ENCODE measurements around the gene PIGT.
"Not testable (repeated sequence)": the region's sequence is repeated elsewhere in the genome, so short reads cannot be mapped to it uniquely, and the experiment has no call there.

Gene PIGT

DNA sequence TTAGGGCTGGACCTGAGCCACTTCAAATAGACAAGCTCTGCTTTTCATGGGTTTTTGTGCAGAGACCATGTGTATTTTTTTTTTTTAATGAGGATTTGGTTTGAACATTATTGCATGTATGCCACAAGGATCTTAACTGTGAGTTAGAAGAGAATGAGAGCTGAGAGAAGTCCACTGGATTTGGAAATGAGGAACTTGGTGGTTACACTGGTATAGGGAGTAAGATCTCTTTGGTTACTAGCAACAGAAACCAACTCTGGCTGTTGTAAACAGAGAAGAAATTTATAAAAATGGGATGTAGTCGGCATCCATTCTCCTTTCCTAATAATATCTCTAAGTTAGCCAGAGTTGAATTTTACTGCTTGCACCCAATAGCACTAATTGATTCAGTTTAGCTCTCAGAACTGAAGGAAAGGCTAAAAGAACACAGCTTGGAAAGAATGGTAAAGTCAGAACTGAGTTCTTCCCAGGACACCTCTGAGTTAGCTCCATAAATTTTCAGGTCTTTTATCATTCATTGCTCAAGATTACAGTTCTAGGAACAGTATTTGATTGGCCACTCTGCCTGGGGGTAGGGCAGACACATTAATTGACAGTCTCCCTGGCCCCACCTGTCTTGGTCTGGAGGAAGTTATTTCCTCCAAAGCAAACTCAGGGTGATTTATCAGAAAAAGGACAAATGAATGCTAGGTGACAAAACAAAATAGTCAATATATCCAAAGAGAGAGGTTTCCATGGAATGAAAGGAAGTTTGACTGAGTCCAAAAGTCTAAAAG is 49.7 kb downstream of the PIGT start:
- DNase-seq: no peak

- DNase-seq: no peak
Observed at GRCh38 chr20:45467172-45467571, 51.2 kb downstream of the PIGT start.

DNA sequence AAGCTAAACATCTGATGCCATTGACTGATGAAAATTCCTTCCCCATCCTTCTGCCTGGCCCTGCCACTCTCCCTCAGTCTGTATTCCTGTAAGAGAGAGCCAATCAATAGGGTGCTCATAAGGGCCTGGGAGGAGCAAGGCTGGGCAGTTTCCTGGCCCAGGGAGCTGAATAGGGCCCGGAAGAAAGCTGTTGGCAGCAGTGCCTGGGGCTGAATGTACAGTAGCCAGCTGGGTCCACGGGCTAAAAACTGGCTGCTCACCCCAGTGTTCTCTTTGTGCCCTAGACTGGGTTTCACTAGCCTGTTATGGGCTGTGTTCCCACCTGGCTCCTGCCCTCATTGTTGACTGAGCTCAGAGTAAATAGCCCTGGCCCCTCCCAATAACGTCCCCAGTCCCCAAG is 51.9 kb downstream of the PIGT start:
- DNase-seq: no peak

- DNase-seq: no peak
Observed at GRCh38 chr20:45469336-45470261, 53.7 kb downstream of the PIGT start, which contains the start of gene WFDC2. WFDC2 (plus strand) TSS chr20:45469753; CDS start chr20:45469782, 29 bp downstream.

- DNase-seq: no peak
Observed at GRCh38 chr20:45470262-45470931, 54.5 kb downstream of the PIGT start.

DNA sequence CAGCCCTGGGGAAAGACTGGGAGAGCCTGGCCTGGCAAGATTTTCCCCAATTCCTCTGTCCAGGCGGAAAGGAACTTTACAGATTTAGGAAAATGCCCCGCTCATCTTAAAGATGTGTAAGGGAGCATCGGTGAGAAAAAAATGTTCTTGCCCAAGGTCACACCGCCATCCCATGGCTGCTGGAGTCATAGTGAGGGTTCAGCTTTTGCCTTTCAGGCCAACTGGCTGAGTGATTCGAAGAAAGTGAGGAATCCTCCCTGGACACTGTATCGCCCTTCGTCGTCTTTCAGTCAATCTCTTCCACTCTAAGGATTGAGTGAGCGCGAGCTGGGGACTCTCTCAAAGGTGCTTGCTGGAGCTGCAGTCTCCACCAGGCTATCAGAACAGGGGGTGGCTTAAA is 55.0 kb downstream of the PIGT start:
- no peak for DNase-seq

GRCh38 chr20:45472286-45472685 is 56.3 kb downstream of the PIGT start:
- DNase-seq: not testable (repeated sequence)

Data from T-helper 2 cell (primary cell).